ENCODE measurements around the gene MCM3AP.
A peak's percentile ranks its signal among the peaks of the same experiment; 100 is the strongest.
"Not testable (repeated sequence)": the region's sequence is repeated elsewhere in the genome, so short reads cannot be mapped to it uniquely, and the experiment has no call there.

Gene MCM3AP

DNA sequence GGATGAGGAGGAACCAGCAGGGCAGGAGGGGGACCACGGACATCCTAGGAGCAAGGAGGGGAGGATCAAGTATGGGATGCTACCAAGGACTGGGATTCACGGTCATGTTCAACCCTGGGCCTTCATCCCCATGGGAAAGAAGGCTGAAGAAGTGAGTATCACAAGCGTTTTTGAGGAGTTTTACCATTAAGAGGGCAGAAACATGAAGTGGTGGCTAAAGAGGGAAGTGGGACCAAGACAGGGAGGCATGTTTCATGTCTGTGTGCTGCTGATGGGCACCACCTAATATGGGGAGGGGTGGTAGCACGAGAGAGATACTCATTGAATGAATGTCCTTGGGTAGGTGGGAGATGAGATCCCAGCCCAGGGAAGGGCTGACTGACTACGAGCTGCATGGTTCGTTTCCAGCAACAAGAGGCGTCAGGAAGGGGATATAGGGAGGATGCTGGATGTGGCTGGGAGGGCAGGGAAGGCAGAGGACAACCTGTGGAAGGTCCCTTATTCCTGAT is 45.5 kb downstream of the MCM3AP start:
- DNase-seq: no peak

DNA sequence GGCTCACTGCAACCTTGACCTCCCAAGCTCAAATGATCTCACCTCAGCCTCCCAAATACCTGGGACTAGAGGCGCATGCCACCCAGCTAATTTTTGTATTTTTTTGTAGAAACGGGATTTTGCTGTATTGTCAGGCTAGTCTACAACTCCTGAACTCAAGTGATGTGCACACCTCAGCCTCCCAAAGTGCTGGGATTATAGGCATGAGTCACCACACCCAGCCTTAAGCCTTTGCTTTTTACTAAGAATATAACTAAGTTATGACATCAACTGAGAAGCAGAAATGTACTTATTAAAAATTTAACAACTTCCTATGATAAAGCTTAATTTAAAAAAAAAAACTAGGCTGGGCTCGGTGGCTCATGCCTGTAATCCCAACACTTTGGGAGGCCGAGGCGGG is 47.9 kb downstream of the MCM3AP start:
- DNase-seq: no peak

DNA sequence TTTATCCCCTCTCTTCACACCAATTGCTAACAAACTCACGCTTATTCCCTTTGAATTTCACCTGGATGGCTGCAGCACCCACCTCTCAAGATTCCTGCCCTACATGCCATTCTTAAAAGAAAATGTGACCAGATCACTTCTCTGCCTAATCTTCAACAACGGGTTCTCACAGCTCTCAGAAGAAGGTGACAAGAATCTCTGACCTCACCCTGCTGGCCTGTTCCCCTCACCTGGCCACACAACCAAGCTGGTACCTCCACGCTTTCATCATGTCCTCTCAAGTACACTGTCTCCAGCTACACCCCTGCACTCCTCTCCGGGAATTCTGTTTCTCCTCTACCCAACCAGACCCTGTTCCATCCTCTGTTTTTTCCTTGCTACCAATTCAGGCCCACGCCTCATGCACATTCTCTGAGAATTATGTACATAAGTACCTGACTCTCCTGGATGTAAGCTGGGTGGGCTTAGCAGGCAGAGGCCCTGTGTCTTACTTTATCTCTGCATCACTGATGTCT is 50.9 kb downstream of the MCM3AP start:
- no peak for DNase-seq

DNA sequence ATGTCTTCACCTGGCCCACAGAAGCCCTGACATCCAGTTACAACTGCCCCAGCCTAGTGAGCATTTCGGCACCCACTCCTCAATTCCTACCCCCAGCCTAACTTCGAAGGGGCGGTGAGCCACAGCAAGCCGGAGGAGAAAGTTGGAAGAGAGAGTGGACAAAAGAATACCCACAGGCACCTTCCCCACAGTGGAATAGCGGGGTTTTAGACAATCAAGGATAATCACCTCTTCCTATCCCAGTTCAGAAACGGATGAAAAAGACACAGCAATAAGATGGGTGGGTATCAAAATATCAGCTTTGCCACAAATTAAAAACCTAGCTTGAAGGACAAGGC is 55.5 kb downstream of the MCM3AP start:
- DNase-seq: no peak

DNA sequence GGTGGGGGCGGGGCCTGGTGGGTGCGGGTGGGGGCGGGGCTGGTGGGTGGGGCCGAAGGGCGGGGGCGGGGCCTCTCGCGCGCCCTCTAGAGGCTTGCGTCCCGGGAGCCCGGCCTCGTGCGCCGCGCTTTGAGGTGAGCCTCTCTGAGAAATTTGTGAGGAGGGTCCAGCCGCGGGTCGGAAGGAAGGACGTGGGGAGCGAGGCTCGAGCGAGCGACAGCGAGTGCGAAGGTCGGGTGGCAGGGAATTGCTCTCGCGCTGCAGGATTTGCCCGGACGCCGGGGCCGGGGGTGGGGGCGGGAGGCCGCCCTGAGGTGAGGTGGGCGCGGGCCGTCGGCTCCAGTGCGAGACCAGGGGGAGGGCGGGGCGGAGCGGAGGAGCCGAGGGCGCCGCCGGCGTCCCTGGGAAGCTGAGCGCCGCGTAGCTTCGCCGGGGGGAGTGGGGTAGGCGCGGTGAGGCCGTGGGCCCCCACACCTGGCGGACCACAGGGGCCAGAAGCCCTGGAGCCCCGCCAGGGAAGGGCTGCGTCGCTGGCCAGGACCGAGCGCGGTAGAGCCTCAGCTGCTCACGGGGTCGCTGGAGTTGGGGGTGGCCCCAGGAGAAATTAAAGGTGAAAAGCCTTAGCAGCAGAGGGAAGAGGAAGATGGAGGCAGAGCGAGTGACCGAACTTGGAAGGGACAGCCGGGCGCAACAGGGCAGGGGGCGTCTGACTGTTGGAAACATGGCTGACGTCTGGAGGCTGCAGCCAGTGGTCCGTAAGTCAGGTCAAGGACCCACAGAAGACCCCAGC is 56.1 kb downstream of the MCM3AP start:
- DNase-seq: peak; percentile 49

DNA sequence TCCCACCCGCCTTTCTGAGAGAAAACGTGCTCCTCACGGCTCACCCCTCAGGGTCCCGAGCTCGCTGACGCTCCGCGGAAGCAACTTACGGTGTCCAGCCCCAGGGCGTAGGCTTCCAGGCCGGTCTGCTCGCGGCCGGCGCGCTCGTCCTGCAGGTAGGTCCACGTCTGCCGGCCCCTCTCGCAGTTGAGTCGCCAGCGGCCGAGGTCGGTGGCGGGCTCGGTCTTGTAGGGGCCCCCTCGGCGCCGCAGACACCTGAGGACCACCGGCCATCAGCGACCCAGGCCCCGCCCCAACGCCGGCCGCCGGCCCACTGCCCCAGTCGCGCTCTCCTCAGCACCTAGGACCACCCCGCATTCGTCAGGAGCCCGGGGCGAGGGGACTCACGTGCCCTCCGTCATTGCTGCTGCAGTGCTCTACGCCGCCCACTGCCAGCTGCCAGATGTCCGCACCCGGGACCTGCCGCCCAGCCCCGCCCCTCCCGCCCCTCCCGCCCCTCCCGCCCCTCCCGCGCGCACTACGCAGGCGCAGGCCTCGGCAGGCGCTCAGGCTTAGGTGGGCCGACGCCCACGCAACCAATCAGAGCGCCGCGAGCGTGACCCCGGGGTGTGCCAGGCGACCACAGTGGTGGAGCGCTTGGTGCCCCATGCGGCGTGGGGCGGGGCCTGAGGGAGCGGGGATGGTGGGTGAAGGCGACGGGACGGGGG is 56.9 kb downstream of the MCM3AP start, which contains the start of gene LSS:
Gene LSS, minus strand, starts transcription at position 430 of the 707 bp plus-strand sequence. Its CDS starts 29 bp downstream, at position 401.
- peak; percentile 86 for DNase-seq

DNA sequence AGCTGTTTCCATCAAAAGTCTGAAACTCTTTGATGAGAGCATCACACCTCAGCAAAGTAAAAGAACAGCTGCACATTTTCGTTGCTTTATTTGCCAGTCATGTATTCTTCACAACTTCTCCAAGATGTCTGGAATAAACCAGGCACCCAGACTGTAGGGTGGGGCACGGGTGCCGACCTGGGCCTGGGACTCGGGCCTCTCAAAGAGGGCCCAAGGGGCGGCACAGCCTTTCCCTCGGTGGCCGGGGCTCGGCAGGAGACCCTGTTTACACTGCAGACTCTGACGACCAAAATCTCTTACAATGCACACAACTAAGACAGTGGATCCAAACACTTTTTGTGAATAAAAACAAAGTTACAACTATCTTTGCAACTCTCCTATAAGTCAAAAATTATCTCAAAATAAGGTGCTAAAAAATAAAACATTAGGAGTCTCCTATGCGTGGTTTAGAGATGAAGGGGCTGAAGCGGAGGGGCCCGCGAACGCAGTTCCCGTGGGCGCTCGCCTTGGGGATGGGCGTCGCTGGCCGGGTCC is 57.5 kb downstream of the MCM3AP start:
- no peak for DNase-seq

DNA sequence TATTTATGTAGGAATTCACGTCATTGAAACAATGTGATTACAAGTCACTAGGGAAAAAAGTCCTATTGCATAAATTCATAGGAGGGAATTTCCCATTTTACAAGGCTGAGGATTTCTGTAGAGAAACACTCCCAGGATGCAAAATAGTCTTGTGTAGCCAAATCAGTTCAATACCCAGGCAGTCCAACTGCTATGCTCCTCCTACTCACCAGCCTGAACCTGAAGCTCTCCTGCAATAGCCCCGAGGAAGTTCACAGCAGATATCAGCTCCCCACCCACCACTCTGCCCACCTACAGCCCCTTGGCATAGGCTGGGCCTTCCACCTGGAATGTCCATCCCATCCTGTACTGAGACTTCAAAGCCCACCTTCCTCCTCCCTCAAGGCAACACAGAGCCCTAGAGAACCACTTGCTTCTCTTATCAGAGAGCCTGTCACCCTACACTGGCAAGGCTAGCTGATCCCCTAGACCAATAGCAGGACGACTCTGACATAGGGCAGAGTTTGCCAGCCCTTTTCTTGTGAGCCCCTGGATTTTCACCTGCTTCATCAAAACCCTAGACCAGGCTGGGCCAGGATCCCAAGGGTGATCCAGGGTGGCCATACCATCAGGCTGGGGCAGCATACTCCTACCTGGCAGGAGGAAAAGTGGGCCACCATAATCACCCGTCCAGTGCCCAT is 58.4 kb downstream of the MCM3AP start:
- DNase-seq: no peak

DNA sequence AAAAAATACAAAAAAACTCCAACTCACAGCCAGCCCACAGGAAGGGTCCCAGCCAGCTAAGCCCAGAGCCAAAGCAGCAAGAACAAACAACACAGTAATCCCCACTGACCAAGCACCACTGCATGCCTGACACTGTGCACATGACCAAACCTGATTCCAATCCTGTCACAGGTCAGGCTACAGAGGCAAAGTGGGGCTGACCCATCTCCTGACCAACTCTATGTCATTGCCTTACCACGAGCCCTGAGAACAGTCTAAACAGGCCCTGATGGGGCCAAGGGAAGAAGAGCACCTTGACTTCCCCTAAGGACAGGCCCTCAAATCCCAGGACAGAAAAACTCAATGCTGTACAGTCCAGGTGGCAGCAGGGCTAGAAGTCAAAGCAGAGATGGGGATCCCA is 59.3 kb downstream of the MCM3AP start:
- no peak for DNase-seq

DNA sequence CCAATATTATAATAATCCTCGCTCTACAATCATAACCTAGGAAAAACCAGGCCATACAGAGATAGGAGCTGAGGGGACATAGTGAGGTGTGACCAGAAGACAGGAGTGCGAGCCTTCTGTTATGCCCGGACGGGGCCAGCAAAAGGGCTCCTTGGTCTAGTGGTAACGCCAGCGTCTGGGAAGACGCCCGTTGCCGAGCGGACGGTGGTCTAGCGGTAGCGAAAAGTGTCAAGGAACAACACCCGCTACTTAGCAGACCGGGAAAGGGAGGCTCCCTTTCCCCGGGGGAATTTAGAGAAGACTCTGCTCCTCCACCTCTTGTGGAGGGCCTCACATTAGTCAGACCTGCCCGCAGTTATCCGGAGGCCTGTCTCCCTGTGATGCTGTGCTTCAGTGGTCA is 61.8 kb downstream of the MCM3AP start:
- not testable (repeated sequence) for DNase-seq

DNA sequence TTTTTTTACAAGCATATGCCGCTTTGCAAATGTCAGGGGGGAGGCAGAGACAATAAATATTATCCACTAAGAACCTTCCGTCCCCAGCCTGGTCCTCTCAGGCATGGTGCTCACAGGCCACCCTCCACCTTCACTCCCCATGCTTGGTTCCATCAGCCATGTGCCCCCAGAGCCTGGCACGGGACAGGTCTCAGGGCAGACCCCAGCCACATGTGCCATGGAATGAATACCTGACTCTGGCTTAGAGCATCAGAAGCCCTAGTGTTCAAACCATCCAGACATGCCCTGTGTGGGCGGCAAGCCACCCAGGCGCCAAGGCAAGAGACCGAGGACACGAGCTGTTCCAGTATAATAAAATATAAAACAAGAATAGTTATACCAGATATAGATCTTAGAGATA is 62.2 kb downstream of the MCM3AP start:
- no peak for DNase-seq

DNA sequence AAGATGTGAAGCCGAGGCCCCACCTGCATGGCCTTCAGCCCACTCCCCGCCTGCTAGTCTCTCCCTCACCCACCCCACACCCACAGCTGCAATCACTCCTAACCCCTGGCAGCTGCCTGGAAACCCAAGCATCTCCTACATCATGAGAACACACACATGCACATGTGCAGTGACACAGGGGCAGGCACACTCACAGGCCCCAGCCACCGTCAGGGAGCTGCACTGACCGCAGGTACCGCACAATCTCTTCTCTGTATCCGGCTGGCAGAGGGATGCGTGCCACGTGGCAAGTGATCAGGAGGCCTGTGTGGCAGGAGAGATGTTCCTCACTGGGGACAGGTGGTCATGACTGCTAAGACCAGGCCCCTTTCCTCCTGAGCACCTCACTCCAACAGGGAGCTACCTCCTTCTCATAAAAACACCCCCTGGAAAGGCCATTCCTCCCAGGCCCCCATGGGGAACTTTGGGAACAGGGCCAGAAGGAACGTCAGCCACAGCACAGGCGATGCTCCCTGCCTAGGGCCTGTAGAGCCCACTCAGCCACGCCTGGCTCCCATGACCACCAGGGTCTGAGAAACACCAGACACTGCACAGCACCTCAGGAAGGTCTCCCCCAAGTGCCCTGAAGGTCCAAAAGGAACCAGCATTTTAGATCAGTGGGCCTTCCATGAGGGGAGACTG is 62.8 kb downstream of the MCM3AP start:
- DNase-seq: no peak

DNA sequence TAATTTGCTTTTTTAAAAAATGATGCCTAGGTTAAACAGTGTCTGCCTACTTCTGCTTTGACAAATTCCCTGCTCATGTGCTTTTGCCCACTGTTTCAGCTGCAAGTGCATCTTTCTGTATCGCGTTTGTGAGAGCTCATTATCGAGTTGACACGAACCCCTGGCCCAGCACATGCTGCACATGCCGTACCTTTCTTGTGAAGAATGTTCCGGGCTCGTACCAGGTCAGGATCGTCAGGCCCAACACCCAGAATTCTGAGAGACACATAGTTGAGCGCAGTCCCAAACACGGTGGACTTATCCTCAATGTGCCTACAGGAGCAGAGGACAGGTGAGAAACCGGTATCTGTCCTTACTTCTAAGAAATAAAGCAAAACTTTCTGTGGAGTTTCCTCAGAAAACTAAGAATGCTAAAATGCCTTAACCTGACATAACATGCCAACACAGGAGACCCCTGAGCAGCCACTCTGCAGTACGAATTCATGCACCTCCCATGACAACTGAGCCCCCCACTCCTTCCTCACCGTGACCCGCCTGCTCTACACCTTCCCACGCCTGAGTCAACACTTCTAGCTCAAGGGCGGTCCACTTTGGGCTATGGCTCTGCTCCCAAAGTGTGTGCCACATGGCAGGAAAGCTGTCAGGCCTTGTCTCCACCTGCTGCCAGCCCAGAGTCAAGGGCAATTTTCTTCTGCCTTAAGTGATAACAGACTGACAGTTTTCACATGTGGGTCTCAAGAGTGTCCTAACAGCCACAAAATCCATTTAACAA is 63.6 kb downstream of the MCM3AP start:
- no peak for DNase-seq

DNA sequence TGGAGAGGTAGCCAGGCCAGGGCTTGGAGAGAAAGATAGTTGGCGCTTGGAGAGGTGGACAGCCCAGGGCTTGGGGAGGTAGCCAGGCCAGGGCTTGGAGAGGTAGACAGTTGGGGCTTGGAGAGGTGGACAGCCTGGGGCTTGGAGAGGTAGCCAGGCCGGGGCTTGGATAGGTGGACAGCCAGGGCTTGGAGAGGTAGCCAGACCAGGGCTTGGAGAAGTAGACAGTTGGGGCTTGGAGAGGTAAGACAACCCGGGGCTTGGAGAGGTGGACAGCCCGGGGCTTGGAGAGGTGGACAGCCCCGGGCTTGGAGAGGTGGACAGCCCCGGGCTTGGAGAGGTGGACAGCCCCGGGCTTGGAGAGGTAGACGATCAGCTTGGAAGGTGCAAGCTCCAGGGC is 64.6 kb downstream of the MCM3AP start:
- no peak for DNase-seq

DNA sequence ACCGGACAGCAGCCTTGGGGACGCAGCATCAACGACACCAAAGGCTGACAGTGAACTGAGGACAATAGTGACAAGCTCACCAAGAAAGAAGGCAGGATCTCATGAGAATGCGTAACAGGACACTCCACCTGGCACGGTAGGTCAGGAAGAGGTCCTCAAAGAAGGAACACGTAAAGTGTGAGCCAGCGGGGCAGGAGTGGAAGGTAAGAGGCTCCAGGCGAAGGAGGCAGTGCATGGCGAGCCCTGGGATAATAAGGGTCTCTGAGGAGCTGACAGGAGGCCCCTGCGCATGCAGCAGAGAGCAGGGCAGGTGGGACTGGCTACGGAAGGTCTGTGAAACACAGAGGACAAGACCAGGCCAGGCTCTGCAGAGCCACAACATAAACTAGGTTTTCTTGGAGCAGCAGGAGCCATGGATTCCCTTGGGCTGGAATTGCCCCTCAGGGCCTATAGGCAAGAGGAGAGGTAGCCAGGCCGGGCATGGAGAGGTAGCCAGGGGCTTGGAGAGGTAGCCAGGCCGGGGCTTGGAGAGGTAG is 65.1 kb downstream of the MCM3AP start:
- DNase-seq: peak; percentile 38

DNA sequence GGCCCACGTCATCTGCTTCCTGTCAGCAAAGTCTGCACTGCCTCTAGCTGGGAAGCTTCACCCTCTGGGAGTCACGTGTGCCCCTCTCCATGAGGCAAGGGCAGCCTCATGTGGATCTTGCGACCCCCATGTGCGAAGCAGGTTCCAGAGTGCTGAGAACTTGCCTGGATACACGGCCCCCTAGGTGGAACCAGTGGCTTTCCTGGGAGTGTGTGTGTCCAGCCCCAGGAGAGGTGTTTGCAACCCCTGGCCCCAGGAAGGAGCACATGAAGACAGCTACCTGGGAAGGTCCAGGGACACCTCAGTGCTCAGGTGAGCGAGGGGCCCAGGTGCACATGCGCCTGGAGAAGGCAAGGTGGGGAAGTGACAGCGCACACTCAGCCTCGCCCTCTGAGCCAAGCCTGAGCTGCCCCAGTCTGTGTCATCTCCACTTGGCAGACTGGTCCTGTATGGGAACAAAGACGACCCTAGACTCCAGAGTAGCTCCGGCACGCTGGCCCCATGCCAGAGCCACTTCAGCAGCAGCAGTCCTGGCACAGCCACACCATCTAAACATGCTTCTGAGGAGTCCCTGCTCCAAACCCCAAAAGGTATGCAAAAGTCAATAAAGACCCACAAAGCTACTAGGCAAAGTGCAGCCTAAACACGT is 65.7 kb downstream of the MCM3AP start:
- DNase-seq: peak; percentile 38

DNA sequence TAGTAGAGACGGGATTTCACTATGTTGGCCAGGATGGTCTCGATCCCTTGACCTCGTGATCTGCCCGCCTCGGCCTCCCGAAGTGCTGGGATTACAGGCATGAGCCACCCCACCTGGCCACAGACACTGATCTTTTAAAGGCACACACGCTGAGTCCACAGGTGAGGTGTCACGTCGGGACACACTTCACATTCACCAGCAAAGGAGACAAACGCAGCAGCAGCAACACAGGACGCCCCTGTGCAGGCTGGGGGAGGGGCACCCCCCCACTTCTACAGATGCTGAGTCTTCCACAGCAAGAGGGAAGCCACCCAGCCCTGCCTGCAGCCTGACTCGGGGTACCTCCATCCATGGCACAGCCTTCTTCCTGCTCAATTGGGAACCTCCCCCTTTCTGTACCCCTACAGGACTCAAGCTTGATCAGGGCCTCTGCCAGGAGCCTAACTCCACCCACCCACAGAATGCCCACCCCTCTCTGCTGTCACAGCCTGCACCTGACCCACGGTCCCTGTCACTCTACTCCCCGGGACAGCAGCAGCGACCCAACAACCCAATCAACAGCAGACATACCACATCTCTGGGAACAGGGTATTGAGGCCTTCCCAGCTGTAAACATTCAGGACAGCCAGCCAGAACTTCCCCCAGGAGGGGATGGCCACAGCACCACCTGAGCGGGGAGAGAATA is 66.4 kb downstream of the MCM3AP start:
- no peak for DNase-seq

DNA sequence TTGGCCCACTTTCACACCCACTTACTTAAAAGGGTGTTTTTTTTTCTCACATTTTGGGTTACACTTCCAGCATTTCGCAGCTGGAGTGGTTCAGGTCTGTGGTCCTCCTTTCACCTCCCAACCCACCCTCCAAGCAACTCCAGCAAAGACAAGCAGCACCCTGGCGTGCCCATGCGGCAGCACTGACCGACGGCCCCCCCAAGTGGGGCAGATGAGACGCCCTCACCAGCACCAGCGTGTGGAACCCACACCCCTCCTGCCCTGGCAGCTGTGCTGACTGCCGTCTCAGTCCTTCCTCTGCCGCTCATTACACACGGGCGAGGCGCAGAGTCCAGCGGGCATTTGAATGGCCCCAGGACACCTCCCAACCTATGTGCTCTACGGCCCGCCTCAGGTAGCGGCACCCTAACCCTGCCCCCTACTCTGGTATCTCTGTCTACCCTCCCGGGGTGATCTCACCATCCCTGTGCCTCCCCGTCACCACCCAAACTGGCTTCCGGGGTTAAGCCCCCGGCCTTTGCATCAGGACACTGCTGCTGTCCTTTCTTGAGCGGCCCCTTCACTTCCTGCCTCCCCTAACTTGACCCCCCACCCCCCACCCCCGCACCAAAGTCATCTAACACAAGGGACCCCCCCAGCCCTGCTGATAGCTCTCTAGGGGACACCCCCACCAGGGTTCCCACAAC is 67.8 kb downstream of the MCM3AP start:
- no peak for DNase-seq

DNA sequence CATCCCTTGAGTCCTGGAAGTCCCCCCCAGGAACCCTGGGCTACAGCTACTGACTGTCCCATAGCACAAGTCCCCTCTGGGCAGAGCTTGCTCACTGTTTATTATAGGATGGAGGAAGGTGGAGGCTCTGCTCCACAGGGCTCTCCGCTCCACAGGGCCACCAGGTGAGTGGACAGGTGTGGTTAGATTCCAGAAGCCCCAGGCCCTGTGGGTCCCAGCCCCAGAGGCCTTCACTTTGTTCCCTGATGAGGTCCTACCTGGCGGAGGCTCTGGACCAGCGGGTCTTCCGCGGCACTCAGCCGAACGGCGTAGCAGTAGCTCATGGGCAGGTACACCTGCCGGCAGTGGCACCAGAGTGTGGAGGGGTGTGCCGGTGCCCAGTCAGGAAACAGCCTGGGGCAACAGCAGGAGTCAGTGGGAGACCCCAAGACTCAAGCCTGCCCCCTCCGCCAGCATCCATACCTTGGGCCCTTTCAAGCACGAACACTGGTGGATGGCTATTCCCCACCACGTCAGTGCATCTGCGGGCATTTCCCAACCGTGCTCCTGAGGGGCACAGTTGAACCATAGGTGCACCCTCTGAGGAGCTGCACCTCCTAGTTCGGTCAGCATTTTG is 69.2 kb downstream of the MCM3AP start:
- DNase-seq: no peak

All from NCI-H510A treated with DMSO at 0.1 percent for 48 hours (cell line).